Ectodermal cell (in vitro differentiated cells): ENCODE data around the gene ATG13.
A peak's percentile ranks its signal among the peaks of the same experiment; 100 is the strongest.

Experiments used
- H3K27ac ChIP-seq: 2 replicates; pipeline ENCODE4 v1.7.0; 2013; ENCODE audit warnings: mild to moderate bottlenecking, low read depth, low read length; ENCODE audit not compliant: insufficient read depth, poor library complexity, severe bottlenecking
- H3K27me3 ChIP-seq: 2 replicates; pipeline ENCODE4 v1.7.0; 2013; ENCODE audit warnings: mild to moderate bottlenecking, low read length; ENCODE audit not compliant: insufficient read depth, control insufficient read depth, poor library complexity, severe bottlenecking
- H3K36me3 ChIP-seq: one replicate; pipeline ENCODE4 v1.7.0; 2013; ENCODE audit warnings: low read length; ENCODE audit not compliant: control insufficient read depth, insufficient read depth
- H3K4me1 ChIP-seq: one replicate; pipeline ENCODE4 v1.7.0; 2013; ENCODE audit warnings: low read length; ENCODE audit not compliant: control insufficient read depth, insufficient read depth
- H3K4me3 ChIP-seq: 2 replicates; pipeline ENCODE4 v1.7.0; 2013; ENCODE audit warnings: low read depth, low read length, control low read depth; ENCODE audit not compliant: insufficient read depth
- H3K9me3 ChIP-seq: 2 replicates; pipeline ENCODE4 v1.7.0; 2013; ENCODE audit warnings: mild to moderate bottlenecking, low read length, moderate library complexity; ENCODE audit not compliant: control insufficient read depth
- WGBS, 2 experiments: methylation state at CpG; one replicate each; pipeline ENCODE4 v1.1.7; 2013; ENCODE audit warnings: missing lambda C conversion rate in 2 of 2; 5-methylcytosine and 5-hydroxymethylcytosine counted together

ATG13 gene

DNA sequence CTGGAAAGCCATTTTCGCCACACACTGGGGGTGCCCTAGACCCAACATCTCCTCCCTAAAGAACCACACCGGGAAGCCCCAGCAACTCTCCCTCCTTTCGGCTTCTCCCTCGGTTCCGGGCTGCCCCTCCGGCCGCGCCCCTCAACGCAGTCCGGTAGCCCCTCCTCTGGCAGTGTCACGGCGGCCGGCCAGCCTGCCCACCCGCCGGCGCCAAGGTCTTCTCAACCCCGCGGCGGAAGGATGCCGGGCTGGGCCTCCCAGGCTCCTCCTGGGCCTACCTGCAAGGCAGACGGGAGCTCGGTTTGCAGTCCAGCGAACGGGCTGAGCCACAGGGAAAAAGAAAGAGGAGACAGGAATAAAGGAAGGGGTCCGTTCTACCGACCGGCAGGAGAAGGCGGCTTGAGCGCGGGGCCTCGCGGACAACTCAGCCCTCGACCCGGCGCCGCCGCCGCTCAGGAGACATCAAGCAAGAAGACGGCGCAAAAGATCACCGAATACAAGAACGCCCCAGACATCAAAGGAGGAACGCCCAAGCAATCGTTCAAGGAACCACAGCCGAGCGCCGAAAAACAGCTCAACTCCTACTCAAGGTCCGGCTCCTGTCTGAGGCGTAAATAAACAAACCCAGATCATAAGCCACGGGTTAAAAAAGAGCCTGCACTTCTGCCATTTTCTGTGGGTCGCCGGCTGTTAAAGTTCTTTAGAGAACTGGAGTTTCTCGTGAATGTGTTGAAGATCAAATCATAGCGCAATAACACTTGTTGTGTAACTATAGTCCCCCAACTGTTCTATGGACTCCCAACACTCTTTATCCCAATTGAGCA lies 23.6 kb upstream of the ATG13 start, which contains the start of gene AMBRA1:
Gene AMBRA1, minus strand, starts transcription at position 474 of the 824 bp plus-strand sequence. CDS start 45,643 bp downstream, outside the sequence.
- peak within 1 kb of the TSS; percentile 96 for H3K4me3 ChIP-seq
- H3K27me3 ChIP-seq = no peaks in the 10 kb centered on the region
- peak within 1 kb of the TSS; percentile 67 for H3K27ac ChIP-seq
- no peaks in the 10 kb centered on the region for H3K9me3 ChIP-seq
- H3K36me3 ChIP-seq = no peaks in the 10 kb centered on the region
- WGBS, 2 experiments = 2 to 3% methylated on average over 54 of the region's 54 CpGs
- peaks cover 10% of the 10 kb centered on the region for H3K4me1 ChIP-seq

DNA sequence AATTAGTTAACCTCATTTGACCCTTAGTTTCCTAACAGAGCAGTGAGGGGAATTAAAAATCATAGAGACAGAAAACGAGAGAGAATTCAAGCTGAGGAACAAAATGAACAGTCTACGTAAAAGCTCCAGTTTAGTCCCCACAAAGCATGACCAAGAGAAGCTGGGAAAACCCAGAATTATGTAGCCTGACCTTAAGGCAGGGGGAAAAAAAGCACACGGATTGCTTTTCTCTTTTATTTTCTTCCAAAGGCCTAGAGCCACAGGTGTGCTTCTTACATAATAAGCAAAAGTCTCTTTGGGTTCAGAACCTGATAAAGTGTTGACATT lies 23.0 kb upstream of the ATG13 start:
- Histone ChIP-seq H3K27ac (no peak overlapping the region), H3K27me3 (no peaks in the 10 kb centered on the region), H3K4me3 (peak overlapping the region; percentile 96), H3K36me3 (no peaks in the 10 kb centered on the region), H3K9me3 (no peaks in the 10 kb centered on the region), H3K4me1 (peaks cover 10% of the 10 kb centered on the region)
- 51 to 53% methylated on average over 3 of the region's 3 CpGs for WGBS, 2 experiments

DNA sequence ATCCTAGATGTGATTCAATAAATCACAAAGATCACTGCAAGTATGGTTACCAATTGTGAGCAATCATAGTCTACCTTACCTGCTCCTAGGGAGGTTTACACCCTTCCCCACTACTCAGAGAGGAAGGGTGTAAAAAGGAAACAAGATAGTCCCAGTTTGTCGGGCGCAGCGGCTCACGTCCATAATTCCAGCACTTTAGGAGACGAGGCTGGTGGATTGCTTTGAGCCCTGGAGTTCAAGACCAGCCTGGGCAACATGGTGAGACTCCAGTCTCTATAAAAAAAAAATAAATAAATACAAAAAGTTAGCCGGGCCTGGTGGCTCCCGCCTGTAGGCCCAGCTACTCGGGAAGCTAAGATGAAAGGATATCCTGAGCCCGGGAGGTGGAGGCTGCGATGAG lies 22.6 kb upstream of the ATG13 start:
- no peak overlapping the region for H3K27ac ChIP-seq
- no peak overlapping the region for H3K4me3 ChIP-seq
- no peaks in the 10 kb centered on the region for H3K36me3 ChIP-seq

DNA sequence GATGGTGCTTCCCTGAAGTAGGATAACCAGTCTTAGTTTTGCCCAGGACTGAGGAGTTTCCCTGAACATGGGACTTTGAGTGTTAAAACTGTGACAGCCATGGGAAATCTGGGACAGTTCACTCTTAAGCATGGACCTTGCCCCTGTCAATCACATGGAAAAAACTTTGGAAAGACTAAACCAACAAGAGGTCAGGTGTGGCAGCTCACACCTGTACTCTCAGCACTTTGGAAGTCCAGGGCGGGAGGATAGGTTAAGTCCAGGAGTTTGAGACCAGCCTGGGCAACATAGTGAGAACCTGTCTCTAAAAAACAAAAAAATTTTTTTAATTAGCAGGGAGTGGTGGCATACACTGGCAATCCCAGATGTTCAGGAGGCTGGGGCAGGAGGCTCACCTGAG lies 20.2 kb upstream of the ATG13 start:
- Histone ChIP-seq H3K9me3 (no peaks in the 10 kb centered on the region), H3K27ac (no peak overlapping the region), H3K36me3 (no peaks in the 10 kb centered on the region), H3K4me1 (peaks cover 7% of the 10 kb centered on the region), H3K27me3 (no peaks in the 10 kb centered on the region), H3K4me3 (no peak overlapping the region)
- 82 to 100% methylated on average over 1 of the region's 1 CpG for WGBS, 2 experiments

More for the DNA sequence above, 22.6 kb upstream of the ATG13 start:
- Histone ChIP-seq H3K27me3 (no peaks in the 10 kb centered on the region), H3K9me3 (no peaks in the 10 kb centered on the region), H3K4me1 (peaks cover 10% of the 10 kb centered on the region)
- WGBS, 2 experiments = 91 to 95% methylated on average over 10 of the region's 10 CpGs

DNA sequence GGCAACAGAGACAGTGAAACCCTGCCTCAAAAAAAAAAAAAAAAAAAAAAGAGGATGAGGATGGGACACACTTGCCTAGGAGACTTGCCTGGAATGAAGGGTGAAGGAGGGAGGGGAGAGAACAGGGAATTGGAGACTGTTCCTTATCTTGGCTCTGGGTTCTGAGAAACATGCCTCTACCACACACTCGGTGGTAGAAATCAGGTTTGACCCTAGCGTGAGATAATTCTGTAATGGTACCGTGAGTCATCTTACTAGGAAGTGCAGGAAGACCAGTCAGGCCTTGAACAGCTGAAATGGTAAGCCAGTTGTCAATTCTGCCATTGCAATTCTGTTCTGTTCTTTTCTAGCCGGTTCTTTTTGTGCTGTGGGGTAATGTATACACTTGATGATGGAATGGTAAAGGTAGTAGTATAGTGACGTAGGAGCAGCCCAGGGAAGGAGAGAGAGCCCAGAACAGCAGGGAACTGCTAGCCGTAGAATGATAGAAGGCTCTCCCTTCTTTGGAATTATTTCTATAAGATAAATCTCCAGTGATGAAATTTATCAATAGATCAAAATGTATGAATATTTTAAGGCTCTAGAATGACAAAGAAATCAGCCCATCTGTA lies 19.6 kb upstream of the ATG13 start:
- WGBS, 2 experiments = 91 to 92% methylated on average over 5 to 6 of the region's 6 CpGs

DNA sequence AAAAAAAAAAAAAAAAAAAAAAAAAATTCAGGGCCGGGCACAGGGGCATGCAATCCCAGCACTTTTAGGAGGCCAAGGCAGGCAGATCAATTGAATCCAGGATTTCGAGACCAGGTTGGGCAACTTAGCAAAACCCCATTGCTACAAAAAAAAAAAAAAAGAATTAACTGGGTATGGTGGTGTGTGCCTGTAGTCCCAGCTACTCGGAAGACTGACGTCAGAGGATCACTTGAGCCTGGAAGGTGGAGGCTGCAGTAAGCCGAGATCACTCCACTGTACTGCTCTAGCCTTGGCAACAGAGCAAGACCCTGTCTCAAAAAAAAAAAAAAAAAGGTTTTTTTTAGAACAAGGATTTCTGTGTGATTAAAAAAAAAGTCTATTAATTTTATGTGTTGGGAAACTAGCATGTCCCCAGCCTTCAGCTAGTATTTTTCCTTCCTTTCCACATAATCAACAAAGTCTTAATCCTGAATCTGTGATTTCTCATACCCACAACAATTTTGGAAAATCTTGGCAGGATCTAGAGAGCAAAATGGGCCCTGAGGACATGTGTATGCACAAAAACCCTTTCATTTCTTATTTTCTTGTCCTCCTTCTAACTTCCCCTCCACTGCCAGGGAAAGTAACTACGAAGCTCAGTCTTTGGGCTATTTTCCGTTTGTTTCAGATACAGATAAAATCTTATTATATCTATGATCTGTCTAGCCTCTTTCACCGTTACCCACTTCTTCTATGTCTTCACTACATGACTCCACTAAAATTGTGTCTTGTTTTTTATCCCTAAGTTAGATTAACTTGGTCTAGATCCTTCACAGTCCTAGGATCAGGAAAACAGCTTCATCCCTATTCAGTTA lies 17.8 kb upstream of the ATG13 start:
- Histone ChIP-seq H3K36me3 (no peaks in the 10 kb centered on the region), H3K4me3 (no peak overlapping the region), H3K27ac (no peak overlapping the region), H3K4me1 (no peaks in the 10 kb centered on the region), H3K9me3 (no peaks in the 10 kb centered on the region), H3K27me3 (no peaks in the 10 kb centered on the region)
- WGBS, 2 experiments = 87 to 93% methylated on average over 7 to 8 of the region's 8 CpGs

More for the DNA sequence above, 19.6 kb upstream of the ATG13 start:
- Histone ChIP-seq H3K27me3 (no peaks in the 10 kb centered on the region), H3K4me1 (peaks cover 2% of the 10 kb centered on the region), H3K9me3 (no peaks in the 10 kb centered on the region), H3K4me3 (no peak overlapping the region), H3K36me3 (no peaks in the 10 kb centered on the region), H3K27ac (no peak overlapping the region)

DNA sequence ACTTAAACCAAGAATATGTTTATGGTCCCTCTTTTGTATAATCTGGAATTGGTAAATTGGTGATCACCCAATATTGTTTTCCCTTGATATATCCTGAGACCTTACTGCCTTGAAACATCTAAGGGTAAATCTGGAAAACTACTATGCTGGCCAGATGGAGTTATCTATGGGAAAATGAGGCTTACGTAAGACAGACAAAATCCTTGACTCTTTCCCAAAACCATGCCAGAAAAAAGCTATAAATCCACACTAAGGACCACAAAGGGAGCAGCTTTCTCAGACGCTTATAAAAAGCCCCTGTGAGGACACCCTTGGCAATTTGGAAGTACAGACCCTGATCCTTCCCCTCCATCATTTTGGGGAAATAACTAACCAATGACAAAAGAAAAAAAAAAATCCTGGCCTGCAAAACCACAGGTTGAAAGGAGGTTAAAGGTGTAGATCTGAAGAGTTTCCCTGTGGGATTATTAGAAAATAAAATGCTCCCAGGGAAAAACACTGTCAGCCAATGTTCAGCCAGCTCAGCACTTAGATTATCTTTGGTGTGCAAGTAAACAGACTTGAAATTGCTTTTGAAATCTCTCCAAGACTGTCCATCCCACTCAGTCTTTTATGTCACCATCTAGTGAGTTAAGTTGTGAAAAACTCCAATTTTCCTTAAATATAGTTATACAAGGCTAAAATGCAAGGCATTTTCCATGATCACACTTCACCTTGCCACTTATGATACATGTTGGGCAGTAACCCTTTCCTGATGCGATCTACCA lies 17.0 kb upstream of the ATG13 start:
- Histone ChIP-seq H3K4me1 (no peaks in the 10 kb centered on the region), H3K27me3 (no peaks in the 10 kb centered on the region), H3K9me3 (no peaks in the 10 kb centered on the region), H3K36me3 (no peaks in the 10 kb centered on the region), H3K27ac (no peak overlapping the region), H3K4me3 (no peak overlapping the region)
- WGBS, 2 experiments = 94 to 96% methylated on average over 2 to 3 of the region's 3 CpGs

DNA sequence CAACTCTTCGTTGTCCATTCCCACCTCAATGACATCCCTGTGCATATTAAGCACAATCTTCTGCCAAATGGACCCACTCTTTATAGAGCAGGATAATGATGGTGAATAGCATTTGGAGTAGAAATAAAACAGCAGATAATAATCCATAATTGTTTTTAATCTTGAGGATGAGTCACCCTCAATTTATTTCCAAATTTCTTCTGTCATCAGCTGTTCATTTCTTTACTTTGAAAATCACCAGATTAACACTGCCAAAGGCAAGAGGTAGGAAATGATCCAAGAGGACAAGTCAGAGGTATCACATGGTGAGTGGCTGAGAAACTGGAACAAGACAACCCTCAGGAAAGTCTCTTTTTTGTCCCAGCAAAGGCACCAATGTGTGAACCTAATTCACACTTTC lies 16.2 kb upstream of the ATG13 start:
- WGBS, 2 experiments = 69 to 86% methylated on average over 1 of the region's 1 CpG
- Histone ChIP-seq H3K4me1 (no peaks in the 10 kb centered on the region), H3K27me3 (no peaks in the 10 kb centered on the region), H3K36me3 (no peaks in the 10 kb centered on the region), H3K4me3 (no peak overlapping the region), H3K9me3 (no peaks in the 10 kb centered on the region), H3K27ac (no peak overlapping the region)

DNA sequence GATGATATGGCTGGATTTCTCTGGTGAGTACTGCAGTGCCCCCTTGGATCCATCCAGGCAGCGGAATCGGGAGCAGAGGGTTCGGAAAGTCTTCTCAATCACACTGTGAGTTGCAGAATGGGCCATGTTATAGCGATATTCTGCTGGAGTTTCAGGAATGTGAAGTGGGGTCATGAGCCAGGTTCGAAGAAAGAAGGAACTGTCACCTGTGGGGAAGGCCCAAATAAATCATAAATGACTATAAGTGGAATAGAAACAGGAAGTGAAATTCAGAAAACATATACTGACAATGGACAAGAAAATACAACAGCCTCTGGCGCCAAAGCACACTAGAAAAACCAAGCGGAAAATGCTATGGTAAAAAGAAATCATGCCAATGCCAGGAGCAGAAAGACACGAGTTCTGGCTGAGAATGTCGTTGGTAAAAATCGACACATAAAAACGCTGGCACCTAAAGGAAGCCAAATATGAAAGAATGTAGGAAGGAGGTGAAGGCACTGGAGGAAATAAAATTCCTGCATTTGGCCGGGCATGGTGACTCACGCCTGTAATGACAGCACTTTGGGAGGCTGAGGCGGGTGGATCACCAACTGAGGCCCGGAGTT lies 13.5 kb upstream of the ATG13 start:
- no peaks in the 10 kb centered on the region for H3K36me3 ChIP-seq
- WGBS, 2 experiments = 93 to 94% methylated on average over 15 of the region's 15 CpGs
- no peak overlapping the region for H3K27ac ChIP-seq
- no peaks in the 10 kb centered on the region for H3K9me3 ChIP-seq
- no peaks in the 10 kb centered on the region for H3K4me1 ChIP-seq
- no peak overlapping the region for H3K4me3 ChIP-seq
- H3K27me3 ChIP-seq = no peaks in the 10 kb centered on the region
